Raji (cell line): ENCODE results near the gene HASPIN.

Source experiments
- POLR2A ChIP-seq: IDR thresholded peaks from 2 replicates; pipeline ENCODE4 v1.6.1; 2011; ENCODE audit warnings: low read depth, low read length, control low read depth; ENCODE audit not compliant: insufficient read depth

HASPIN gene

DNA sequence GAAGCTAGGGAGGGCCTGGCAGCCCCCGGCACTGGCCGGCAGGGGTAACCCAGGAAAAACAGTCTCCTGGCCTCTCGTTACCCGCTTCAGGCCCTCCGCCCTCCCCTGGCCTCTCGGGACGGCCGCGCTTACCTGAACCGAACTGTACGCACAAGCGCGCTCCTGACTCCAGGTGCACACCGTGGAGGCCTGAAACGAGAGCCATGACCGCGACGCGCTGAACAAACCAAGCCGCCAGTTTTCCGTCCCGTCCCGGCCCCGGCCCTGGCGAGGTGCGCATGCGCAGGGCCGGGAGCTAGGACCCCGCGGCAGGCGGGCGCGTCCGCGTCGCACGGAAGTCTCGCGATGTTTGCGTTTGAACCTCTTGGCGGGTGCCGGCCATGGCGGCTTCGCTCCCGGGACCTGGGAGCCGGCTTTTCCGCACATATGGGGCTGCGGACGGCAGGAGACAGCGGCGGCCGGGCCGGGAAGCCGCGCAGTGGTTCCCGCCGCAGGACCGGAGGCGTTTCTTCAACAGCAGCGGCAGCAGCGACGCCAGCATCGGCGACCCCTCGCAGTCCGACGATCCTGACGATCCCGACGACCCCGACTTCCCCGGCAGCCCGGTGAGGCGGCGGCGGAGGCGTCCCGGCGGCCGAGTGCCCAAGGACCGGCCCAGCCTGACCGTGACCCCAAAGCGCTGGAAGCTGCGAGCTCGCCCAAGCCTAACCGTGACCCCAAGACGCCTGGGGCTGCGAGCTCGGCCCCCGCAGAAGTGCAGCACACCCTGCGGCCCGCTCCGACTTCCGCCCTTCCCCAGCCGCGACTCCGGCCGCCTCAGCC is at the start of gene HASPIN:
Gene HASPIN (plus strand): TSS at position 348 of the 822 bp plus-strand sequence. CDS start 33 bp downstream, at position 381.
- TF ChIP-seq POLR2A = peak; percentile 89

GRCh38 chr17:3675886-3676285 is 47.8 kb upstream of the HASPIN start:
- TF ChIP-seq POLR2A = no peak

DNA sequence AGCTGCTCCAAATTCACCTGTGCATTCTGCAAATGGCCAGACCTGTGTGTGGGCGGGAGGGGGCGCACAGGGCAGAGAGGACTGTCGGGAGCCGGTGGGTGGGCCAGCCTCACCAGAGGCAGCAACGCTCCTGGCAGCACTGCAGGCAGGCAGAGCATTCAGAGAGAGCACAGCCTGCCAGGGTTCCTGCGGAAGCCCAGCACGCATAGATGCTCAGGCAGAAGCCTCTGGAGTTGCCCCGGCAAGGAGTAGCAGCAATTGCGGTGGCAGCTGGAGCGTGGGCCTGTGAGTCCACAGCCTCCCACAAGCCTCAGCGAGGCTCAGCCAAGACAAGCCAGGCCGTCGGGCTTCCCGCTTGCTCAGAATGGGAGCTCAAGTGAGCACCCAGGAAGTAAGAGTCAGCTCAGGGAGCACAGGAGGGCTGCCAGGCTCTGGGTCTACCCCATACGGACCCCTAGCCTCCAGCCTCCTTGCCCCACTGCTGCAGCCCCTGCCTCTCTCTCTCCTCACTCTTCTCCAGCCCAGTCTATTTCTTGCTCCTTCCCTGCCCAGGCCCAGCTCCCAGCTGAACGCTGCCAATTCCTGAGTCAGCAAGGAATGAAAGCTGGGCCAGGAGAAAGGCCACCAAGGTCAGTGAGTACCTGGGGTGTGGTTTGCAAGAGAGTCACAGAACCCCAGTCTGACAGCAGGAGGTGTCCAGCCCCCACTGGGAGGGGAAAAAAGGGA is 45.4 kb upstream of the HASPIN start:
- TF ChIP-seq POLR2A = no peak

- TF ChIP-seq POLR2A = no peak
Observed at GRCh38 chr17:3678821-3679530, 44.7 kb upstream of the HASPIN start.

DNA sequence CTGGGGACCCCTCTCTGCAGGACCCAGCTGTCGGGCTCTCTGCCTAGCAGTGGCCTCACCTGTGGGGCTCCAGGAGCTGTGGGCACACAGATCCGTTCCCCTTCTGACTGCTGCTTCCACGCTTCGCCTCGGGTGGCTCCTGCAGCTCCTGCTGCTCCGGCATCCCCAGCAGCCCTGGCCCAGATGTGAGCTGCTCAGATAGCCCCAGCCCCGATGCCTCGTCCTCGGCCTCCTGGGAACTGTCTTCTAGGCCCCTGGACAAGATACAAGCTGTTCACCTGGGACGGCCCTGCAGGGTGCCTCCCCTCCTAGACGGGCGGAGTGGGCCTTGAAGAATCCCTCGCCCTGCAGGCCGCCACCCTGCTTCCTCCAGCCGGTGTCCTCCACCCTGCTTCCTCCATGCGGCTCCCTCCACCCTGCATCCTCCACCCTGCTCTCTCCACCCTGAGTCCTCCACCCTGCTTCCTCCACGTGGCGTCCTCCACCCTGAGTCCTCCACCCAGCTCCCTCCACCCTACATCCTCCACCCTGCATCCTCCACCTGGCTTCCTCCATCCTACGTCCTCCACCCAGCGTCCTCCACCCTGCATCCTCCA is 44.1 kb upstream of the HASPIN start:
- TF ChIP-seq POLR2A = no peak

- TF ChIP-seq POLR2A = no peak
Observed at GRCh38 chr17:3681057-3681456, 42.6 kb upstream of the HASPIN start.

- TF ChIP-seq POLR2A = no peak
Observed at GRCh38 chr17:3681565-3681964, 42.1 kb upstream of the HASPIN start.

GRCh38 chr17:3682033-3682432 is 41.7 kb upstream of the HASPIN start:
- no peak for TF ChIP-seq POLR2A

DNA sequence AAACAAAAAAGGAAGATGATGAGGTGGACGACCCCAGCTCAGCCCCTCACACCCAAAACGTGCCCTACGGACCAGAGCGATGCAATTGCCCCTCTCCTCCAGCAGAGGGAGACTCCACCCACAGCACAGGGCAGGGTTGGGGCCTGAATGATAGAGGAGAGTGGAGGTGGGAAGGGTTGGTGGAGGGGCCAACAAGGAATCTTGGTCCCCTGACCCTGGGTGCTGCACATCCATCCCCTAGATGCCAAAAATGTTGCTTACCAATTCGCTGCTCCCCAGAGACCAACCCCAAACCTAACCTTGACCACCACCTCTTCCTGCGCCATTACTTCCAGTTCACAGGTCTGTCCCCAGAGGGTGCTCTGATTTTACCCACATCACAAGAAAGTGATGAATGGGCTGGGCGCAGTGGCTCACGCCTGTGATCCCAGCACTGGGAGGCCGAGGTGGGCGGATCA is 40.6 kb upstream of the HASPIN start:
- no peak for TF ChIP-seq POLR2A

- TF ChIP-seq POLR2A = no peak
Observed at GRCh38 chr17:3685174-3685573, 38.5 kb upstream of the HASPIN start.

- TF ChIP-seq POLR2A = no peak
Observed at GRCh38 chr17:3688027-3688553, 35.6 kb upstream of the HASPIN start.

- TF ChIP-seq POLR2A = no peak
Observed at GRCh38 chr17:3688852-3689261, 34.8 kb upstream of the HASPIN start.

DNA sequence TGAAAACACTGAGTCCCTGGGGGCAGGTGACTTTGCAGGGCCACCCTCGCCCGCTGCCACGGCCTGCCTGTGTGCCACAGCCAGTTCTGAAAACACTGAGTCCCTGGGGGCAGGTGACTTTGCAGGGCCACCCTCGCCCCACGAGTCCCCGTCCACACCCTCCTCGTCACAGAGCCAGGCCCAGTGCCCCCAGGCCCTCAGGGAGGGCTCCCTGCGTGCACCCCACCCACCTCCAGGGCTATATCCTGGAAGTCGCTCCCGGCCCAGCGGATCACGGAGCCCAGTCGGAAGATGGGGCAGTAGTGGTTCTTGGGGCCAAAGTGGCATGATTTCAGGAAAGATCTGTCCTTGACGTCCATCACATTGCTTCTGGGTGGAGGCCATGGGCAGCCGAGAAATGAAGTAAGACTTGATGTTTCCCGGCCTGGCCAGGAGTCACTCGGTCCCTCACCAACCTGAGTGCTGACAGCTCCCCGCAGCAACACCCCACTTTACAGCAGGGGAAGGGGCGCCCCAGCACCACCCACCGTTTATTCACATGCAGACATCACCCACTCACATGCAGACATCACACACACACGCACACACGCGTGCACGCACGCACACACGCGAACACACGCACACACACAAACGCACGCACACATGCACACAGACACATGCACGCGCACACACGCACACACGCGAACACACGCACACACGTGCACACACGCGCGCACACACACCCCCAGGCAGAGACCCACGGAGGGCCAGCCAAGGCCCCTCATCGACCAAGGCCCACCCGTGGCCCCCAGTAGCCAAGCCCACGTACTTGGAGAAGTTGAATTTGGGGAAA is 34.2 kb upstream of the HASPIN start:
- no peak for TF ChIP-seq POLR2A

DNA sequence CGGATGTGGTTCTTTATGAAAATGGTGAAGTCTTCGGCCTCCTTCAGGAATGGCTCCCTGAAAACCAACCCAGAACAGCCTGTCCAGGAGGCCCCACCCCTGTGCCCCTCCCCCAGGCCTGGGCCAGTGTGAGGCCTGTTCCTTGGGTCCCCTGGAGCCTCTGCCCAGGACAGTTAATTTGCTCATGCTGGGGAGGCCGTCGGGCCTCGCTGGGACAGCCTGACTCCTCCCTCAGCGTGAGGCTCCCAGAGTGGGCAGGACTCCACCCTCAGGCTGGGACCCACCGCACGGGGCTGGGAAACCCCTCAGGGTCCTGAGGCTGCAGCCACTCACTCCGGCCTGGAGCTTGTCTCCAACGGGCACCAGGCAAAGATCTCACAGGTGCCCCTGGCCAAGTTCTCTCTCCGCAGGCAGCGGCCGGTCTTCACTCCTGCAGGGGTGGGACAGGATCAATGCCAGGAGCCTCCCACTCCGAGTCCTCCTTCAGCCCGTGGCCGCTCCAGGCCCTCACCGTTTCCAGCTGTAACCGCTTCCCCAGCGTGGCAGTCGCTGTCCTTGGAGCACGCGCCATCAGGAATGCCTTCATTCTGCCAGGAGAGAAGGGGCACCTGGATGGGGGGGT is 33.5 kb upstream of the HASPIN start:
- no peak for TF ChIP-seq POLR2A
